ENCODE data around the gene GCA. TPM values are rescaled to one million over a fixed set of nuclear protein-coding genes. Genes with fewer than 3 reads are reported as not detected.

GCA gene
- total RNA-seq, 1 donor = 3.3 TPM

- Histone ChIP-seq H3K27ac (ENCODE audit: low read depth, low read length) (no peak overlapping the region), H3K27me3 (ENCODE audit: insufficient read depth, low read length) (no peaks in the 10 kb centered on the region), H3K4me3 (ENCODE audit: insufficient read depth, low read length) (no peak overlapping the region), H3K9me3 (ENCODE audit: low read depth, low read length) (no peaks in the 10 kb centered on the region), H3K4me1 (ENCODE audit: insufficient read depth, low read length) (peaks cover 18% of the 10 kb centered on the region), H3K4me2 (ENCODE audit: insufficient read depth, low read length) (no peak overlapping the region), H4K20me1 (ENCODE audit: insufficient read depth, low read length) (no peaks in the 10 kb centered on the region), H3K79me2 (ENCODE audit: insufficient read depth, low read length) (no peaks in the 10 kb centered on the region), H2AFZ (ENCODE audit: low read length) (no peak overlapping the region), H3K36me3 (ENCODE audit: insufficient read depth, low read length) (no peaks in the 10 kb centered on the region)
- no peak for TF ChIP-seq CTCF (IDR thresholded peaks at IDR 0.05; ENCODE audit: extremely low read depth, low read depth, low read length)
- peak; percentile 78 for DNase-seq (ENCODE audit: insufficient read length, low spot score, missing footprints)
These were observed 22.9 kb upstream of the GCA start for GRCh38 chr2:162320864-162321517.

GRCh38 chr2:162324953-162325352 is 19.0 kb upstream of the GCA start:
- Histone ChIP-seq H2AFZ (ENCODE audit: low read length) (no peak overlapping the region), H4K20me1 (ENCODE audit: insufficient read depth, low read length) (no peaks in the 10 kb centered on the region), H3K27ac (ENCODE audit: low read depth, low read length) (no peak overlapping the region), H3K4me3 (ENCODE audit: insufficient read depth, low read length) (no peak overlapping the region), H3K9me3 (ENCODE audit: low read depth, low read length) (no peaks in the 10 kb centered on the region), H3K79me2 (ENCODE audit: insufficient read depth, low read length) (no peaks in the 10 kb centered on the region), H3K36me3 (ENCODE audit: insufficient read depth, low read length) (no peaks in the 10 kb centered on the region), H3K27me3 (ENCODE audit: insufficient read depth, low read length) (no peaks in the 10 kb centered on the region), H3K4me1 (ENCODE audit: insufficient read depth, low read length) (no peaks in the 10 kb centered on the region), H3K4me2 (ENCODE audit: insufficient read depth, low read length) (no peak overlapping the region)
- DNase-seq (ENCODE audit: insufficient read length, low spot score, missing footprints) = no peak
- no peak for TF ChIP-seq CTCF (IDR thresholded peaks at IDR 0.05; ENCODE audit: extremely low read depth, low read depth, low read length)

GRCh38 chr2:162327134-162327769 is 16.7 kb upstream of the GCA start:
- peak; percentile 63 for TF ChIP-seq CTCF (IDR thresholded peaks at IDR 0.05; ENCODE audit: extremely low read depth, low read depth, low read length)
- H3K27me3 ChIP-seq (ENCODE audit: insufficient read depth, low read length) = no peaks in the 10 kb centered on the region
- no peak overlapping the region for H2AFZ ChIP-seq (ENCODE audit: low read length)
- no peak overlapping the region for H3K4me3 ChIP-seq (ENCODE audit: insufficient read depth, low read length)
- no peak overlapping the region for H3K4me2 ChIP-seq (ENCODE audit: insufficient read depth, low read length)
- no peaks in the 10 kb centered on the region for H3K4me1 ChIP-seq (ENCODE audit: insufficient read depth, low read length)
- H3K9me3 ChIP-seq (ENCODE audit: low read depth, low read length) = no peaks in the 10 kb centered on the region
- no peaks in the 10 kb centered on the region for H4K20me1 ChIP-seq (ENCODE audit: insufficient read depth, low read length)
- H3K36me3 ChIP-seq (ENCODE audit: insufficient read depth, low read length) = no peaks in the 10 kb centered on the region
- H3K27ac ChIP-seq (ENCODE audit: low read depth, low read length) = no peak overlapping the region
- DNase-seq (ENCODE audit: insufficient read length, low spot score, missing footprints) = no peak
- H3K79me2 ChIP-seq (ENCODE audit: insufficient read depth, low read length) = no peaks in the 10 kb centered on the region

- no peak overlapping the region for H3K27ac ChIP-seq (ENCODE audit: low read depth, low read length)
- no peak for TF ChIP-seq CTCF (IDR thresholded peaks at IDR 0.05; ENCODE audit: extremely low read depth, low read depth, low read length)
- no peaks in the 10 kb centered on the region for H3K36me3 ChIP-seq (ENCODE audit: insufficient read depth, low read length)
- no peaks in the 10 kb centered on the region for H3K9me3 ChIP-seq (ENCODE audit: low read depth, low read length)
- no peak overlapping the region for H3K4me3 ChIP-seq (ENCODE audit: insufficient read depth, low read length)
- no peaks in the 10 kb centered on the region for H4K20me1 ChIP-seq (ENCODE audit: insufficient read depth, low read length)
- H3K4me2 ChIP-seq (ENCODE audit: insufficient read depth, low read length) = no peak overlapping the region
- no peaks in the 10 kb centered on the region for H3K4me1 ChIP-seq (ENCODE audit: insufficient read depth, low read length)
- no peaks in the 10 kb centered on the region for H3K79me2 ChIP-seq (ENCODE audit: insufficient read depth, low read length)
- no peaks in the 10 kb centered on the region for H3K27me3 ChIP-seq (ENCODE audit: insufficient read depth, low read length)
- H2AFZ ChIP-seq (ENCODE audit: low read length) = no peak overlapping the region
- DNase-seq (ENCODE audit: insufficient read length, low spot score, missing footprints) = no peak
These were observed 16.1 kb upstream of the GCA start for GRCh38 chr2:162327806-162328205.
